Endodermal cell (in vitro differentiated cells): ENCODE measurements around the gene AMIGO1. TPM values are rescaled to one million over a fixed set of nuclear protein-coding genes. Genes with fewer than 3 reads are reported as not detected.

ENCODE experiments used
- DNase-seq: peaks from one replicate; pipeline ENCODE4 v3.0.0-alpha.2; 2017
- H3K27ac ChIP-seq: 2 replicates; pipeline ENCODE4 v1.5.1; 2013; ENCODE audit warnings: mild to moderate bottlenecking, low read depth, low read length, moderate library complexity
- H3K27me3 ChIP-seq: 2 replicates; pipeline ENCODE4 v1.6.1; 2013; ENCODE audit warnings: mild to moderate bottlenecking, low read length, moderate library complexity; ENCODE audit not compliant: insufficient read depth, control insufficient read depth, poor library complexity, severe bottlenecking
- H3K36me3 ChIP-seq: 2 replicates; pipeline ENCODE4 v1.7.0; 2013; ENCODE audit warnings: mild to moderate bottlenecking, low read length, moderate library complexity; ENCODE audit not compliant: control insufficient read depth, insufficient read depth
- H3K4me1 ChIP-seq: one replicate; pipeline ENCODE4 v1.7.0; 2013; ENCODE audit warnings: low read length; ENCODE audit not compliant: control insufficient read depth, insufficient read depth
- H3K4me3 ChIP-seq: 2 replicates; pipeline ENCODE4 v1.5.1; 2013; ENCODE audit warnings: mild to moderate bottlenecking, low read length, moderate library complexity
- H3K9ac ChIP-seq: 2 replicates; pipeline ENCODE4 v1.6.1; 2013; ENCODE audit warnings: mild to moderate bottlenecking, low read length, moderate library complexity; ENCODE audit not compliant: poor library complexity, severe bottlenecking; ENCODE audit errors: extremely low read depth
- H3K9me3 ChIP-seq: 2 replicates; pipeline ENCODE4 v1.6.1; 2013; ENCODE audit warnings: mild to moderate bottlenecking, low read length, moderate library complexity; ENCODE audit not compliant: control insufficient read depth
- H3K27ac Mint-ChIP-seq: 2 replicates; pipeline ENCODE4 v1.8.0; 2020; ENCODE audit warnings: mixed read lengths
- H3K27me3 Mint-ChIP-seq: 2 replicates; pipeline ENCODE4 v1.8.0; 2021; ENCODE audit warnings: mild to moderate bottlenecking, mixed read lengths; ENCODE audit not compliant: insufficient read depth
- H3K36me3 Mint-ChIP-seq: 2 replicates; pipeline ENCODE4 v1.8.0; 2020; ENCODE audit warnings: low read depth, mixed read lengths
- H3K4me1 Mint-ChIP-seq: 2 replicates; pipeline ENCODE4 v1.8.0; 2020; ENCODE audit warnings: mixed read lengths
- H3K4me3 Mint-ChIP-seq: 2 replicates; pipeline ENCODE4 v1.8.0; 2020; ENCODE audit warnings: mild to moderate bottlenecking, moderate library complexity, mixed read lengths
- H3K9me3 Mint-ChIP-seq: 2 replicates; pipeline ENCODE4 v1.8.0; 2020; ENCODE audit warnings: mild to moderate bottlenecking, mixed read lengths
- CTCF ChIP-seq: fragments of 200-600 bp; sonication (generic); conservative IDR thresholded peaks from 2 replicates; pipeline ENCODE4 v1.5.0; 2021; ENCODE audit warnings: antibody characterized with exemption, mild to moderate bottlenecking
- WGBS, 2 experiments: methylation state at CpG; one replicate each; pipeline versions ENCODE4 v1.1.5 to v1.1.7; 2013; ENCODE audit warnings: missing lambda C conversion rate in 2 of 2, mixed read lengths in 1 of 2; ENCODE audit not compliant: insufficient coverage in 1 of 2, insufficient read length in 1 of 2; 5-methylcytosine and 5-hydroxymethylcytosine counted together
- total RNA-seq, 2 donors: library from RNA; stranded (reverse); fragmentation: NEBNext Ultra II Directional in 1 of 2; extraction: Animal tissue kit (Norgen Biotek cat#: 25700) in 1 of 2; gene quantifications; 2 replicates in 1 of 2; 3 replicates in 1 of 2; pipeline ENCODE4 v1.2.1, GENCODE V29; 2021

AMIGO1 gene
- total RNA-seq, 2 donors from 2014 or later = 2.4 to 2.7 TPM

- Histone ChIP-seq H3K27ac (no peak overlapping the region), H3K9me3 (no peaks in the 10 kb centered on the region), H3K36me3 (no peaks in the 10 kb centered on the region), H3K27me3 (peaks cover 4% of the 10 kb centered on the region), H3K4me3 (no peak overlapping the region), H3K9ac (no peak overlapping the region), H3K4me1 (peaks cover 3% of the 10 kb centered on the region)
- WGBS, 2 experiments = 89 to 100% methylated on average over 1 to 4 of the region's 4 CpGs
- Mint-ChIP-seq H3K27me3 (peaks cover under 1% of the 10 kb centered on the region), H3K27ac (no peak overlapping the region), H3K4me1 (peaks cover 2% of the 10 kb centered on the region), H3K9me3 (no peaks in the 10 kb centered on the region), H3K4me3 (no peak overlapping the region), H3K36me3 (no peaks in the 10 kb centered on the region)
- no peak for TF ChIP-seq CTCF
- DNase-seq = no peak
Measured at GRCh38 chr1:109531380-109531779, 21.9 kb upstream of the AMIGO1 start.

GRCh38 chr1:109530457-109531087 lies 21.0 kb upstream of the AMIGO1 start:
- Histone ChIP-seq H3K27ac (peak overlapping the region; percentile 1), H3K4me3 (no peak overlapping the region), H3K4me1 (peaks cover 3% of the 10 kb centered on the region), H3K27me3 (peaks cover 4% of the 10 kb centered on the region), H3K9me3 (no peaks in the 10 kb centered on the region), H3K9ac (no peak overlapping the region), H3K36me3 (no peaks in the 10 kb centered on the region)
- TF ChIP-seq CTCF = no peak
- no peak for DNase-seq
- 86 to 87% methylated on average over 10 to 13 of the region's 13 CpGs for WGBS, 2 experiments
- Mint-ChIP-seq H3K27ac (no peak overlapping the region), H3K36me3 (no peaks in the 10 kb centered on the region), H3K4me3 (no peak overlapping the region), H3K27me3 (peaks cover 3% of the 10 kb centered on the region), H3K4me1 (peaks cover 2% of the 10 kb centered on the region), H3K9me3 (no peaks in the 10 kb centered on the region)

GRCh38 chr1:109529881-109530456 lies 20.4 kb upstream of the AMIGO1 start:
- H3K4me1 ChIP-seq = peaks cover 3% of the 10 kb centered on the region
- H3K9ac ChIP-seq = no peak overlapping the region
- DNase-seq = no peak
- no peak overlapping the region for H3K27ac Mint-ChIP-seq
- no peak overlapping the region for H3K4me3 Mint-ChIP-seq
- TF ChIP-seq CTCF = no peak
- peaks cover 2% of the 10 kb centered on the region for H3K4me1 Mint-ChIP-seq
- WGBS, 2 experiments = 79 to 86% methylated on average over 4 to 8 of the region's 8 CpGs
- H3K27me3 ChIP-seq = peaks cover 4% of the 10 kb centered on the region
- peak overlapping the region; percentile 61 for H3K27ac ChIP-seq
- no peaks in the 10 kb centered on the region for H3K36me3 Mint-ChIP-seq
- H3K36me3 ChIP-seq = no peaks in the 10 kb centered on the region
- H3K9me3 Mint-ChIP-seq = no peaks in the 10 kb centered on the region
- H3K27me3 Mint-ChIP-seq = peaks cover 3% of the 10 kb centered on the region
- H3K9me3 ChIP-seq = no peaks in the 10 kb centered on the region
- H3K4me3 ChIP-seq = no peak overlapping the region
